ENCODE results near the gene PTPN6. TPM values are rescaled to one million over a fixed set of nuclear protein-coding genes. Genes with fewer than 3 reads are reported as not detected.

Gene PTPN6
- polyA plus RNA-seq, 1 donor = 21.9 TPM

- no peak for DNase-seq
Observed at GRCh38 chr12:6954316-6955107, 3.4 kb downstream of the PTPN6 start.

- no peak for DNase-seq
Observed at GRCh38 chr12:6955108-6956020, 4.2 kb downstream of the PTPN6 start.

GRCh38 chr12:6956021-6956727, 5.0 kb downstream of the PTPN6 start:
- no peak for DNase-seq

- no peak for DNase-seq
Observed at GRCh38 chr12:6957151-6957701, 6.1 kb downstream of the PTPN6 start.

GRCh38 chr12:6957741-6958608, 6.8 kb downstream of the PTPN6 start:
- DNase-seq = no peak

GRCh38 chr12:6958609-6959057, 7.5 kb downstream of the PTPN6 start:
- DNase-seq = no peak

GRCh38 chr12:6959058-6959804, 8.1 kb downstream of the PTPN6 start:
- no peak for DNase-seq

GRCh38 chr12:6959805-6960592, 8.8 kb downstream of the PTPN6 start:
- DNase-seq = no peak

- DNase-seq = no peak
Observed at GRCh38 chr12:6960593-6961277, 9.6 kb downstream of the PTPN6 start.

GRCh38 chr12:6961278-6961694, 10.1 kb downstream of the PTPN6 start:
- DNase-seq = no peak

GRCh38 chr12:6961695-6962284, 10.6 kb downstream of the PTPN6 start:
- DNase-seq = peak; percentile 61

GRCh38 chr12:6962285-6963015, 11.3 kb downstream of the PTPN6 start:
- no peak for DNase-seq

- no peak for DNase-seq
Observed at GRCh38 chr12:6963016-6963731, 12.0 kb downstream of the PTPN6 start.

GRCh38 chr12:6963791-6964413, 12.7 kb downstream of the PTPN6 start:
- no peak for DNase-seq

GRCh38 chr12:6964605-6965025, 13.5 kb downstream of the PTPN6 start:
- DNase-seq = no peak

- peak; percentile 85 for DNase-seq
Observed at GRCh38 chr12:6965026-6965661, 14.0 kb downstream of the PTPN6 start.

Data from left kidney (tissue), 2 donors.